HG03378 (cell line): Measurements from ENCODE around the gene LMBRD2.
A peak's percentile ranks its signal among the peaks of the same experiment; 100 is the strongest.

Source experiments
- ATAC-seq: cut with Tn5 transposase; IDR thresholded peaks from one replicate; pipeline ENCODE4 v1.9.1; 2021; ENCODE audit warnings: mild to moderate bottlenecking, moderate library complexity; ENCODE audit not compliant: unreplicated experiment

LMBRD2 gene

DNA sequence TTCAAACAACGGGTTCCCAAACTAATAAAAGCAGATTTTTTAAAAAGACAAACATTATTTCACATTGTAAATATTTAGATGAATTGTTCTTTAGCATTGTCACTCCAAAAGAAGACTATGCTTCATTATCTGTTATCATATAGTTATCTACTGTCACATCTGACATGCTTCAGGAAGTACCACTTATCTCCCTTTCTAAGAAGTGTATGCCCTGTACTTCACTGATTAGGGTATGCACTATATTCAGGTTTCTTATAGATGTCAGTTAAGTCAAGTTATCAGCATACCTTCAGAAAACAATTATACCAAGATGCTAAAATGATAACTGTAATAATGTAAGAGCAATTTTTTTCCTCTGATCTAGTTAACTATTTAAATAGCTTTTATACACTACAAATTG is 40.4 kb downstream of the LMBRD2 start:
- ATAC-seq: no peak

DNA sequence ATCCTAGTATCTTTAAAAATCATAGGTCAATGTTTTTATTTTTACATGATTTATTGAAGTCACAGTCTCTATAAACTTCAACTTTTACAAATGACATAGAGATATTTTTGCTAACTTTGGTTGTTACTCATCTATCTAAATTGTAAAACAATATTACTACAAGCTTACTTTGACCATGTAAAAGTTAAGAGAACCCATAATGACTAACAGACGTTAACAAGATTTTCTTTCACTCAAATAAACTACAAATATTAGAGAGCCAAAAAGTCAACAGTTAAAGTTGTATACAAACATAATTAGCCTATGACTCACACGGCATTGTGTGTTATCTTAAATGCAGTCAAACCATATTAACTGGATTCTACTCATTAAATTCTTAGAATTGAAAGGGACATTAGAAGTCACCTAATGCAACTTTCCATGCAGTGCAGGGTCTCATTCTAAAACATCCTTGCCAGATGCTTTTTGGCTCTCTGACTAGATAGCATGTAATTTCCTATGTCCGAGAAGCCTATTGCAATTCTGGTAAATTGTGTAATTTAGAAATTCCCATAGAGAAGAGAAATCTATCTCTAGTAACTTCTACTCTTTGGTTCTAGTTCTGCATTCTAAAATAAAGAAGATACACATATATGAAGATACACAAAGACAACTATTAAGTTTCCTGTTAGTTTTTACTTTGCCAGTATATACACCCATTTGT is 42.8 kb downstream of the LMBRD2 start:
- no peak for ATAC-seq

DNA sequence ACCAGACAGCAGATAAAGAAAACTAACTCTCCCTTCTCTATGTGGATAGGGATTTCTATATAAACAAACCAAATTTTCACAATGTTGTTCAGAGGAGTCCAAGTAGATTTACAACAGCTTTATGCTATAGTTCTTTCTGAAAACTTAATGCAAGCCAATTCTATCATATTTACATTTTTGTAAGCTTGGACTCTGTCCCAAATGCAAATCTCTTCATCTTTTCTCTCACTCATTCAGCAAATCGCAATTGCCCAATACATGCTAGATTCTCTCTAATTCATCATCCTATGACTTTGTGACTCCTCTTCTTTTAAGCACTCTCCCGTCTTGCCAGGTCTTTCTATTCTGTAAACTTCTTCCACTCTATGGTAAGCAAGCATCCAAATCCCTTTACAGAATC is 45.9 kb downstream of the LMBRD2 start:
- ATAC-seq: no peak

DNA sequence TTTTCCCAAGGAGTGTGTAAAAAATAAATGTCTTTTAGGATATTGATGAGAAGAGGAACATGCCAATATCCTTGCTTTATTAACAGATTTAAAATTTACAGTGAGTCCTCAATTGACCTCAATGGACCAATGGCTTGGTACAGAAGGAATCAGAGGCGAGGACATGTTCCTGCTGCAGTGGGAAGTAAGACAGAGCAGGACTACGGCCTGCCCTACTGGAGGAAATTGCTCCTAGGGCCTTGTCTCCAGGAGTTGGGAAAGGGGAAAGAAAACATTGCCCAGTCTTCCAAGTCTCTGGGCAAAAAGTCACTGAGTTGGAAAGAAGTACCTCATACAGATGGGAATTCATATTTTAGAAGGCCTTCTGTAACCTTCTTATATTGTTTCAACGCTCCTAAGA is 51.9 kb downstream of the LMBRD2 start:
- no peak for ATAC-seq

DNA sequence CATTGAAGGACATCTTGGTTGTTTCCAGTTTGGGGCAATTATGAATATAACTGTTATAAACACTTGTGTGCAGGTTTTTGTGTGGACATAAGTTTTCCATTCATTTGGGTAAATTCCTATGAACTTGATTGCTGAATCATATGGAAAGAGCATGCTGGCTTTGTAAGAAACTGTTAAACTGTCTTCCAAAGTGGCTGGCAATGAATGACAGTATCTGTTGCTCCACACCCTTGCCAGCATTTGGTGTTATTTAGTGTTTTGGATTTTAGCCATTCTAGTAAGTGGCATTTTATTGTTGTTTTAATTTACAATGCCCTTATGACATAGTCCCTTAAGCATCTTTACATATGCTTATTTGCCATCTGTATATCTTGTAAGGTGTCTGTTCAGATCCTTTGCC is 55.2 kb downstream of the LMBRD2 start:
- no peak for ATAC-seq

DNA sequence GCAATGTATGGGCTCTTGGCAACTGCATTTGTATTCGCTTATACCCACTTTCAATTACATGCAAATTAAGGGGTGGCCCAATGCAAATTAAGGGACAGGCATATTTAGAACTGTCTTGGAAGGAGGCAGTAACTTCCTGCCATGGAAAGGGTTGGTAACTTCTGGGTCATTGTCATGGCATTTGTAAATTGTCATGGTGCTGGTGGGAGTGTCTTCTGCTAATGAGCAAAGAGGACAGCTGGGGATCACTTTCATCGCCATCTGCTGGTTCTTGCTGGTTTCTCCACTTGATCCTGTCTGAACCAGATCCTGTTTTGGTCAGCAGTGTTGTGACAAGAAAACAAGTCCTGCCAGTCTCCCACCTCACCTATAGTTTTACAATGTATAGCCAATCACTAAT is 61.7 kb downstream of the LMBRD2 start:
- ATAC-seq: peak; percentile 70

DNA sequence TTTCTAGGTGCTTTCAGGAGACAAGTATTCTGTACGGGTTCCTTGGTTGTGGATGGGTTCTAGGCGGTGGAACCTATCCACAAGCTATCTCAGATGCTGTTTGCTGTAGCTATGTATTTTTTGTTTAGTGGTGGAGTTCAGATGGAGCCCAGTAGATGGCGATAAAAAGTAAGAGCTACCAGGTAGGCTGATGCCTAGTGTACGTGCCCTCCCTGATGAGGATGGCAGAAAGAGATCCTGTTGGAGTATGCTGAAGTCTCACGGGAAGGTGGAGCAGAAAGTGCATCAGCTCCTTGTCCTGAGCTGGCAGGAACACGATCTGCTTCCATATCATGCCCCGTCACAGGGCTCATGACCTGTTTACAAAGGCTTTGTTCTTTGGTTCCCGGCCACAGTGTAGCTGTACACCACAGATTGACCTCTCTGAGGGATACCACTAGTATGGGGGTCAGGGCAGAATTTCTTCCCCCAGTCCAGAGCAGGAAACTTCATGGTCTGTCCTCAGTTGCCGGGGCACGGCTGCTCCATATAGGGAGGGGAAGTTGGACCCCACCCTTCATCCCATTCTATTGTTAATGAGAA is 72.4 kb downstream of the LMBRD2 start:
- ATAC-seq: peak; percentile 92

DNA sequence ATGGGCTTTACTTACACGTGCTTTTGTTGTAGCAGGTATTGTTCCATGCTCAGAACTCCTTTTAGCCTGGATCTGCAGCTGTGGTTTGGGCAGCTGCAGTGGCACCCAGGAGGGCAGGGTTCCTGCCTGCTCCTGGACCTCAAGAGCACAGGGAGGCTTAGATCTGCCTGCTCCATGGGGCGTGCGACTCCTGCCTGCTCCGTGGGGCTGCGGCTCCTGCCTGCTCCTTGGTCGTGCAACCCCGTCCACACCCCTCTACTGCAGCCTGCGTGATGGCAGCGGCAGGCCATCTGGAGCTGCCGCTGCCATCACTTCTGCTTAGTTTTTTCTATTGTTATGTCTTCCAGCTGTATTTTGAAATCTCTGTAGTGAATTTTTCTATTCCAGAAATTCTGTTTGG is 73.3 kb downstream of the LMBRD2 start:
- ATAC-seq: no peak

DNA sequence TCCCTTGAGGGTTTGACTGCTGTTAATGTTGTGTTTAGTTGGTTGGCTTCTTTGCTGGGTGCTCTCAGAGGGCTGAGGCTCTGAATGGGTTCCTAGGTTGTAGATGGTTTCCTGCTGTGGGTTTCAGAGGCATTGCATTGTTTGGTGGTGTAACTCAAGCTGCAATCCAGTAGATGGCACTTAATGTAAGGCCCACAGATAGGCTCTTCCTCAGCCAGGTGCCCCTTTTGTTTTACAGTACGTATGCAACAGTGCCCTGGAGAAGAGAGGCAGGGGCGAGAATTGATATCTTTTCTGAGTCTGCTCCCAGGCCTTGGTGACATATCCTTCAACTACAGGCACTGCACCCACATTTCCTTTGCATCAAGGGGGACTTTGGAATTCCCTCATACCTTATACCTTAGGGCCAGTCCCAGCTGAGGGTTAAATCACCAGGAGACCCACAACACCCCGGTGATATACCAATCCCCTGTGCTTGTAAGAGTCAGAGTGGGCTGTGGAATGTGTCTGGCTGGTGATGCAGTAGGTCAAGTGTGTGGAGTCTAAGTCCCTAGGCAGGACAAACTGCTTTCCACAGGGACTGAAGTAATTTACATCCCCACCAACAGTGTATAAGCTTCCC is 78.0 kb downstream of the LMBRD2 start:
- ATAC-seq: peak; percentile 81

DNA sequence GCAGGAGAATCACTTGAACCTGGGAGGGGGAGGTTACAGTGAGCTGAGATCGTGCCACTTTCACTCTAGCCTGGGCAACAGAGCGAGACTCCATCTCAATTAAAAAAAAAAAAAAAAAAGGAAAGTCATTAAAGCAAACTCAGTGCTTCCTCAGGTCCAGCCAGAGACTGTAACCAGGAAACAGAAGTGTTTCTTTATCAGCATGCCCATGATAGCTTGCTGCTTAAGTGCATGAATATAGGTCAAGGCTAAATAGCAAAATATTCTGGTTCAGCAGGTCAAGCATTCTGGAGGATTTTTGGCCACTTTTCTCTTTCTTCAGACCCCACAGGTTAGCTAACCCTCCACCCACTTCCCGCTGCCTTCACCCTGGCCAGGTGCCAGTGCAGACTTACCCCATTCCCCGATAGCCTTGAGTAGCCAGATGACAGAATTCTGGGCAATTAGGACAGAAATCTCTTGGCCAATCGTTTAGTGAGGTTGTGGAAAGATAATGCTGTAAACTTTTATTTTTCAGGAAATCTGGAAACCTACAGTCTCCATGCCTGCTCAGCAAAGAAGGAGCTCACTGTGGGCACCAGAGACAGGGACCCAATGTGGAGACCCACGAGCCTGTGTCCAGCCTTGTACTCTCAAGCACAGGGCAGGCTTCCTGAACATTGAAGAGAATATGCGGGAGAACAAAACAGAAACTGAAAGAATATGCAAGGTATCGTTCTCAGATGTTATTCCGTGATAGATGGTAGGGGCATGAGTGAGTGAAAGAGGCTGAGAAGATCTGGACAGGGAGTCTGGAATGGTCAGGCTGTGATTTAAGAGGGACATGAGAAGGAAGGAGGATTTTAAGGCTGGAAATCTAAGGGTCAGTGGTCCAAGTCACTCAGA is 80.8 kb downstream of the LMBRD2 start:
- no peak for ATAC-seq

DNA sequence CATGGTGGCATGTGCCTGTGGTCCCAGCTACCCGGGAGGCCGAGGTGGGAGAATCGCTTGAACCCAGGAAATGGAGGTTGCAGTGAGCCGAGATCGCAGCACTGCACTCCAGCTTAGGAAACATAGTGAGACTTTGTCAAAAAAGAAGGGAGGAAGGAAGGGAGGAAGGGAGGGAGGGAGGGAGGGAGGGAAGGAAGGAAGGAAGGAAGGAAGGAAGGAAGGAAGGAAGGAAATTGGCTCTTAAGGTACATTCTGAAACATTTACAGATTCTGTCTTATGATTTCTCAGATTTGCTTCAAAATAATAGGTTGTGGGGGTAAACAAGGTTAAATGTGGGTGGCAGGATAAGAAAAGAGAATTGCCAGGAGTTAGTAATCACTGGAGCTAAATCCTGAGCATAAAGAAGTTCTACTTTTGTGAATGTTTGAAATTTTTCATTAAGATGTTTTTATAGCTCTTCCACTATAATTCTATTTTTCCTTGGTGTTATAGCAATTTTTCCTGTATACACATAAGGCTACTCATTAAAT is 82.9 kb downstream of the LMBRD2 start:
- no peak for ATAC-seq

DNA sequence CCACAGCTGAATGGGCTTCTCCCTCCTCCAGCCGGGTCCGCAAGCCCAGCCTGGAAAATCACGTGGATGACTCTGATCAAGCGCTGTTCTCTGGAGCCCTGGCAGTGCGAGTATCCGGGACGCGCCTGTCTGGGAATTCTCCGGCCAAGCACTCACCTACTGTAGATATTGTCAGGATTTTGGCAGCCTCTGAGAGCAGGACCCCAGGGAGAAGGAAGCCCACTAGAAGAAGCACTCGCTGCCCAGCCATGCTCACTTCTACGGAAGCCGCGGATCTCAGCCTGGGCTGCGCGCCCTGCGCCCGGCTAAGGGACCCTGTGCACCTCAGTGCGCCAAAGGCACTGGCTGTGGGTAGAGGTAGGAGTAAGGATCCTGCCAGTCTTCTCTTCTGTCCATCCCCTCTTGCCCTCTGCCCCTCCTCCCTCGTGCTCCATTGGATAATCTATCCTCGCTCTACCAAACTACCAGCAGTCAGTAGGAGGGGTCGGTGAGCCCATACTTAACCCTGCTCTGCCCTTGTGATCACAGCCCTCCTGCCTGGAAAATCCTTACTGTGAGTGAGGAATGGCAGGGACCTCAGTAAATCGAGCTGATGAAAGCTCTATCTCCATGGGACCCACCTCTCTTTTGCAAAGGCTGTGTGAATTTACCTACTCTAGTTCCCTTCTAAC is 85.0 kb downstream of the LMBRD2 start, which contains the start of gene UGT3A2:
Gene UGT3A2 (minus strand): TSS at position 343 of the 671 bp plus-strand sequence. CDS start 93 bp downstream, at position 250.
- ATAC-seq: no peak

DNA sequence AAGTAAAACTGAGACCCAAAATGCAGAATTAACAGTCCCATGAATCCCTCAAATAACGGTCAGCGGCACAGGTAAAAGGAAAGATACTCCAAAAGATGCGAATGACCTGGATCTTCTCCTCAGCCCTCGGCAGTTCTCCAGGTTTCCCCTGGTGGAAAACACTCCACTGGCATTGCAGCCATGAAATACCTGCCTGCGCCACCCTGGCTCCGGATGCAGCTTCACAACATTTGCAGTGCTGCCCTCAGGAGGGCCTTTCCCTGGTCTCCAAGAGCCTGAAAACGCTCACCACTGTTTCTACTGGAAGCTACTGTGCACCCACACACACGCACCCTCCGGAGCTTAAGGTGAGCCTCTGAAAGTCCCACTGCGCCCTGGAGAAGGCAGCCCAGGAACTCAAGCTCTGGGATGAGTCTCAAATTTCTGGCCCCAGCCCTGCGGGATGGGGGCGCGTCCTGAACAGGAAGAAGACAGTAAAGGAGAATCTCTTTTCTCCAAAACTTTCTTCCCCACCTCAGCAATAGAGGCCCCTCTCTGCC is 85.6 kb downstream of the LMBRD2 start:
- ATAC-seq: no peak

DNA sequence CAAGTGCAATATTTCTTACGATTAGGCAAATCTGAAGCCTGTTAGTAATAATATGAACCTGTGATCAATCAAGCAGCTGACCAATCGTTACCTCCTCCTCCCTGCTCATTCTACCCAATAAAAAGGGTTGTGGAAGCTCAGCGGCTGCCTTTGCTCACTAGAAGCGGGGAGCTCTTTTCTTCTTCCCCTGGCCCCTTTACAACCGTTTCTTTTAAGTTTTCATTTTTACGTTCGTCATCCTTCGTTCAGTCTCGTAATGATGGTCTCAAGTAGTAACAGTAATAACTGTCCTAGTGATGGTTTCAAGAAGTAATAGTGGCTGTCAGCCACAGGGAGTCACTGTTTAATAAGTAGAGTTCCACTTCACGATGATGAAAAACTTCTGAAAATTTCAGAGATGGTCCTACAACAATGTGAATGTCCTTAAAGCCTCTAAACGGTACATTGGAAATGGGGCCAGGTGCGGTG is 91.2 kb downstream of the LMBRD2 start:
- no peak for ATAC-seq

DNA sequence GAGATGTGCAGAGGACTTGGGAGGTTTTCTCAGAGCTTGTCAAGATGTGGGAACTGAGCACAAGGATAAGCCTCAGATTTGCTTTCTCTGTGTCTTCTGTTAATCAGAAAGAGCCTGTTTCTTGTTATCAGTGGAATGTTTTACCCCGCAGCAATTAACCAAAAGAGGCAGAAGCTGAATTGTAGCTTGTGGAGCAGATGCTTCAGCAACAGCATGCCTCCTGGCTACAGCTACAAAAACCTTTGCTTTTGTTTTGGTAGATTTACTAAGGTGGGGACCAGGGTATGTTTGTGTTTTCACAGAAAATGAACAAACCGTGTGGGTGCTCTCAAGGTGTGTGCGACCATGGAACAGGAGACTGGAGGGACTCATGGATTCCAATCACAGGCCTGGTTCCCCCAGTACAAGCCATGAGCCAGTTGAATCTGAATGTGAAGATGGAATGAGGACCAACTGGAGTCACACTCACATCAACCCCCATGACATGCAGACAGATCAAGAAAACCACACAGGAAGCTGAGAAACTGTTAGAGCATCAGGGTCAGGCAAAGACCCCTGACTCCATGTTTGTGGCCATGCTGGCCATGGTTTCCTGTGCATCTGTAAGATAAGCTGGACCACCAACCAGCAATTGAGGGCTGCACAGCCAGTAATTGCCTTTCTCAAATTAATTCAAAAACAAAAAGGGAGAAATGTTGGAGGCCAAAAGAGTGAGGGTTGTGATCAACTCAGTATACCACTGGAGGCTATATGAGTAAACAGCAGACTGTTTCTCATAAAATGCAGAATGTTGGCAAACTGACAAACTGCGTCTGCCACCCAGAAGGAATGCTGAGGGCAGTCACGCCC is 91.9 kb downstream of the LMBRD2 start:
- no peak for ATAC-seq

DNA sequence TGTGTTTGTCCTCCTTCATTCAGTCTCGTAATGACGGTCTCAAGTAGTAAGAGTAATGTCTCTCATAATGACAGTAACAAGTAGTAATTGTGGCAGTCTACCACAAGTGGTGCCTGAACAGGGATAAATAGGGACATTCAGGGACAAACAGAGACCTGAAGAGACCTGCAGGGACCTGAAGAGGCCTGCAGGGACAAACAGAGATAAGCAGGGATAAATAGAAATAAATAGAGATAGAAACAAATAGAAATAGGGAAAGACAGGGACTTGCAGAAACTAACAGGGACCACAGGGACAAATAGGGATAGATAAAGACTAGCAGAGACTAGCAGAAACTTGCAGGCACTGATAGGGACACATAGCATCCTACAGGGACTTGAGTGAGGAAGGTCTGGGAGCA is 92.9 kb downstream of the LMBRD2 start:
- no peak for ATAC-seq

DNA sequence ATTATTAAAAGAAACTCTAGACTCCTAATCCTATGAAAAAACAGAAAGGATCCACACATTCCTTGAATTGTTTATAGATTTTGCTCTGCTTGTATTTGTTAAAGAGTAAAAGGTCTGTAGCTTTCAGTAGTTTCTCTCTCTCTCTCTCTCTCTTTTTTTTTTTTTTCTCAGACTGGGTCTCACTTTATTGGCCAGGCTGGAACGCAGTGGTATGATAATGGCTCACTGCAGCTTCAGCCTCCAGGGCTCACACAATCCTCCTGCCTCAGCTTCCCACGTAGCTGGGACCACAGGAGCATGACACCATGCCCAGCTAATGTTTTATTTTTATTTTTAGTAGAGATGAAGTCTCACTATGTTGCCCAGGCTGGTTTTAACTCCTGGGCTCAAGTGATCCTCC is 94.3 kb downstream of the LMBRD2 start:
- no peak for ATAC-seq

DNA sequence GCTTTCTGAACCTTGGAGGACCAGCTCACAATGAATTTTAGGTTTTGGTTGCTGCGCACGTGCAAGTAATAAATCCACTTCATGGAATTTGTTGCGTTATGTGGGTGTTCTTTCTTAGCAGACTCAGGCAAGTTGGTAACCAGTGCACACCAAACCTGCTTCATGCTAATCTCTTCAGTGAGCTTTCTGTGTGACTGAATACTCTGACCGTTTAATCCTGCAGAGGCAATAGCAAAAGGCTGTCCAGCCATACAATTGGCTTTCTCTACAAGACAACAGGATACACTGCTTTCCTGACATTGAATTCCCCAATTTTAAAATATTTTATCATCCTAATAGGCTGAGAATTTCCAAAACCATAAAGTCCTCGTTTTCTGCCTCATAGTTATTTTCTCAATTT is 95.3 kb downstream of the LMBRD2 start:
- ATAC-seq: no peak

DNA sequence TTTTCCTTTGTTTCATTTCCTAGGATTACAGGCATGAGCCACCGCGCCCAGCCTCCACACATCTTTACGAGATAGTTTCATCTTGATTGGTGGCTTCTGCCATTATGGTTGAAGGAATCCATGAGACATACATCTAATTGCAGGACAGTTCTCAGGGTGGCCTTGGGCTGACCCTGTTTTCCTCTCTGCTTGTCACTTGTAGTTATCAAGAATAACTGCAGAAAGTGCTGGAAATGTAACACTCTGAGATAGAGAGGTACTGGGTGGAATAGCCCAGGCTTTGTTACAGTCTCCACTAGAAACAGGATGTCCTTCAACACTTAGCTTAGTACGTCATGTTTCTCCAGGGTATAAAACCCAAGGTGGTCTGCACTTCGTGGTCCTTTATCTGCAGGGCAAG is 95.7 kb downstream of the LMBRD2 start:
- ATAC-seq: no peak
